H1 (cell line): ENCODE data around the gene INCENP.

Source experiments
- GTF2F1 ChIP-seq: IDR thresholded peaks from 2 replicates; pipeline ENCODE4 v1.6.1; 2012; ENCODE audit warnings: low read depth, low read length, improper control_type of control experiment, borderline replicate concordance
- SP2 ChIP-seq: IDR thresholded peaks from 2 replicates; pipeline ENCODE4 v1.6.1; 2012; ENCODE audit warnings: mild to moderate bottlenecking, low read length, inconsistent platforms

DNA sequence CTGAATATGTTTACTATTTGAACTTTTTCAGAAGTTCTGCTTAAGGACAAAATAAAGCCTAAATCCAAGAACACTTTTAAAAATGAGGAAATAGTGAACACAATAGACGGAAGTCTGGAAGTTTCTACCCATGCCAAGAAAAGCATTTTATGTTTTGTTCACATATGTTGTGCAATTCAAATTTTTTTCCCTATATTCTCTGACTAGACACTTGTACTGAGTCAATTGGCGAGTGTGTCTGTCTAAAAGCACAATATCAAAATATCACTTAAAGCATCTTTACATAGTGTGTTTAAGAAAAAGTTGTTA lies 29.2 kb downstream of the INCENP start:
- TF ChIP-seq GTF2F1, result no peak
- no peak for TF ChIP-seq SP2
